GM12865 (cell line): Measurements from ENCODE around the gene UEVLD.

Experiments
- DNase-seq: peaks from one replicate; pipeline ENCODE4 v3.0.0; 2010; ENCODE audit warnings: low read depth
- H3K4me3 ChIP-seq: 2 replicates; pipeline ENCODE4 v1.5.1; 2011; ENCODE audit warnings: mild to moderate bottlenecking, low read depth, low read length, control low read depth
- TF ChIP-seq, protein P1 (sequence below): IDR thresholded peaks from 2 replicates; pipeline ENCODE4 v1.5.1; 2011; ENCODE audit warnings: low read length, control low read depth, low read depth, inconsistent platforms; ENCODE audit not compliant: insufficient read depth; ENCODE audit errors: missing control alignments

The UEVLD gene

DNA sequence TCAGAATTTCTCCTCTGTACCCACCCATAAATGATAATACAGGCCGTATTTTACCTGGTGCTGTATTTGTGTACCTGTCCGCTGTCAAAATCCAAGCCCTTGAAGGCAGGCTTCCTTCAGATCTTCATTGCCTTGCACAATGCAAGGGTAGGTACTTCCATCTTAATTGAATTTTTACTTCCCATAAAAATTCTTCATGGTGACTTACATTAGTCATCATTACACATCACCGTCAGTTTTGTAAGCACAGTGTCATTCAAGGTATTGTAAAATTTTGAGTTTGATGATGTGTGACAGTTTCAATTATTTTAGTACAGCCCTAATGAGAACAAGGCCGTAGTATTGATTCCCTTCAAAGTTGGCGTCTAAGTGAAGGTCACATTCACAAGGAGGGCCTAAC, 61.0 kb downstream of the UEVLD start:
- peak overlapping the region; percentile 89 for H3K4me3 ChIP-seq
- TF ChIP-seq, protein P1, sequence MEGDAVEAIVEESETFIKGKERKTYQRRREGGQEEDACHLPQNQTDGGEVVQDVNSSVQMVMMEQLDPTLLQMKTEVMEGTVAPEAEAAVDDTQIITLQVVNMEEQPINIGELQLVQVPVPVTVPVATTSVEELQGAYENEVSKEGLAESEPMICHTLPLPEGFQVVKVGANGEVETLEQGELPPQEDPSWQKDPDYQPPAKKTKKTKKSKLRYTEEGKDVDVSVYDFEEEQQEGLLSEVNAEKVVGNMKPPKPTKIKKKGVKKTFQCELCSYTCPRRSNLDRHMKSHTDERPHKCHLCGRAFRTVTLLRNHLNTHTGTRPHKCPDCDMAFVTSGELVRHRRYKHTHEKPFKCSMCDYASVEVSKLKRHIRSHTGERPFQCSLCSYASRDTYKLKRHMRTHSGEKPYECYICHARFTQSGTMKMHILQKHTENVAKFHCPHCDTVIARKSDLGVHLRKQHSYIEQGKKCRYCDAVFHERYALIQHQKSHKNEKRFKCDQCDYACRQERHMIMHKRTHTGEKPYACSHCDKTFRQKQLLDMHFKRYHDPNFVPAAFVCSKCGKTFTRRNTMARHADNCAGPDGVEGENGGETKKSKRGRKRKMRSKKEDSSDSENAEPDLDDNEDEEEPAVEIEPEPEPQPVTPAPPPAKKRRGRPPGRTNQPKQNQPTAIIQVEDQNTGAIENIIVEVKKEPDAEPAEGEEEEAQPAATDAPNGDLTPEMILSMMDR = no peak
- peak; percentile 16 for DNase-seq

DNA sequence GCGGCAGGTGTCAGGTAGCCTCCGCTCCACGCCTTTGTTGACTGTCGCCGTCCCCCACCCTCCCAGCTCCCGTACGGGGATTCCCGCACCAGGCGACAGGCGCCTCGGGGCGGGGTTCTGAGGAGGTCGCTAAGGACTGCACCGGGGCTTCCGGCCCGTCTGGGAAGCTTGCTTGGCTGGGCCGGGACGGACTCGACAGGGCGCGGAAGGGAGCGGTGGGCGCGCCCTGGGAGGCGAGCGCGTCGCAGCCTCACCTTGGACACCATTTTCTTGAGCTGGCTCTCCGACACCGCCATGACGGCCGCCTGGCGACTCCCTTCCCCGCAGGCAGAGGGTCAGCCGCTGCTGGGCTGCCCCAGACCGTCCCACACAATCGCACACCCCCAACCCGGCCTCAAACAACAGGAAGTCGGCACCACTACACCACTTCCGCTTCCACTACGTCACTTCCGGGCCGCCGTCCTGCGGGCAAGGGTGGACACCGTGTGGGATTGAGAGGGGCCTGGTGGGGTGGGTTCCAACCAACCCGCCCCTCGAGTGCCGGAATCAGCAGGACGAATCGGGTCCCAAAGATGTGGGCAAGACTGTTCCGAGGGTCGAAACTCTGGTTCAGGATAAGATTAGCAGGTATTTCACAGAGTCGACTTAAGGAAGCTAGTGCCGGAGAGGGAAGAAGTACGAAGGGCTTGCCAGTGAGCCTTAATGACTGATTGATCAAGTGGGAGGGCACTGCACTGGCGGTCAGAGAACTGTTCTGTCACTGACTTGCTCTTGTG, 61.8 kb downstream of the UEVLD start, which contains the start of gene TSG101:
TSS of gene TSG101 (minus strand) at position 422 of the 776 bp plus-strand sequence. CDS start at position 296, 126 bp downstream.
- peak; percentile 95 for DNase-seq
- H3K4me3 ChIP-seq = peak within 1 kb of the TSS; percentile 89
- TF ChIP-seq, protein P1 = no peak

DNA sequence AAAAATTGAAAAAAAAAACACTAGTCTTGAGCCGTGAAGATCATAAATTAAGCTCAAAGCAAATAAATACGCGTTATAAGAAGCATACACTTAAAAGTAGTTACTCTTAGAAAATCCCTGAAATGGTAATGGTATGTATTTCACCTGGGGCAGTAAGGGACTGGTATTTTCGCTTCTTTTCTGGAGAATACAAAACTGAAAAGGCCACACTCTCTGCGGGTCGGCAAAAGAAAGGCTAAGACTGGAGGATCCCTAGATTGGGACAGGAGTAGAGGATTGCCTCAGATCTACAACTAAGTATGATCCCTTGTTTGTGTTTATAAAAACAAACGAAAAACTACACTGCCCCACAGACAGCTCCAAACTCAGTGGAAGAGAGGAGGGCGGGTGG, 62.4 kb downstream of the UEVLD start:
- TF ChIP-seq, protein P1 = no peak
- no peak for DNase-seq
- peak overlapping the region; percentile 89 for H3K4me3 ChIP-seq

DNA sequence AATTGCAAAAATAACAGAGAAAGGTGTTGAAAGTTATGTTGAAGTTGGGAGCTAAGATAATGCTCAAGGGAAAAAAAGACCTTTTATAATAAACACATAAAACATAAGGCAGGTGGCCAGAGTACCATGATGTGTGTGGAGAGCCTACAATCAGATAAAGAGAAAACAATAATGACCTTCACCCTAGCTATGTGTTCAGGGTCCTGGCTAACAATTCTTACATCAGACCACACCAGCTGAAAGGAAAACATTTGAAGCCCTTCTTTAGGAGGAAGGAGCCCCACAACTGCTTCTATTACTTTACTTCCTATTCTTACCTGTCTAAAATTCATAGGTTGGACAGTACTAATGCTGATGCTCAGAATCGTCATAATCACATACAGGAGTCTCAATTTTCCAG, 64.3 kb downstream of the UEVLD start:
- no peak for DNase-seq
- TF ChIP-seq, protein P1 = no peak

DNA sequence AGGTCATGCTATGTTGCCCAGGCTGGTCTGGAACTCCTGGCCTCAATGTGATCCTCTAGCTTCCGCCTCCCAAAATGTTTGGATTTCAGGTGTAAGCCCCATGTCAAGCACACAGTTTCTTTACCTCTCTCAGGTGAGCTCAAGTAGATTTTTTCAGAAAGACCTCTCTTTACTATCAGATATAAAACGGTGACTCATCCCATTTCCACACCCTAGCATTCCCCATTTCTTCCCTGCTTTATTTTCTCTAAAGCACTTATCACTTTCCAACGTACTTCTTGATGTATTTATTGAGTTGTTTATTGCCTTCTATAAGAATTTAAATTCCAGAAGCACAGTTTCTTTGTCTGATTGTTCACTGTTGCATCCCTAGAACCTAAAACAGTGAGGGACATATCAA, 65.5 kb downstream of the UEVLD start:
- TF ChIP-seq, protein P1 = no peak
- no peak for DNase-seq
- no peak overlapping the region for H3K4me3 ChIP-seq

More for the DNA sequence above, 64.3 kb downstream of the UEVLD start:
- H3K4me3 ChIP-seq = no peak overlapping the region

DNA sequence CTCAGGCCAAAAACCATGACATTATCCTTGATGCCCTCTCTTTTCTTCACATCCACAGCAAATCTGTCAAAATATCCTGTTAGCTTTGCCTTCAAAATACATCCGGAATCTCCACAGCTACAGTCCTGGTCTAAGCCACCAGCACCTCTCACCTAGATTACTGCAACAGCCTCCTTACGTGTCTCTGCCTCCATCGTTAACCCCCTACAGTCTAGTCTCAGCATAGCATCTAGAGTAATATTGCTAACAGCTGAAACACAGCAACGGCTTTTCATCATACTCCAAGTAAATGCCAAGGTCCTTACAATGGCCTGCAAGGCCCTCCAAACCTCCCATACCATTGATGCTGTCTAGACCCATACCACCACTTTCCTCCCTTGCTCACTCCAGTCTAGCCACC, 66.1 kb downstream of the UEVLD start:
- H3K4me3 ChIP-seq = no peak overlapping the region
- TF ChIP-seq, protein P1 = peak; percentile 34
- peak; percentile 40 for DNase-seq

DNA sequence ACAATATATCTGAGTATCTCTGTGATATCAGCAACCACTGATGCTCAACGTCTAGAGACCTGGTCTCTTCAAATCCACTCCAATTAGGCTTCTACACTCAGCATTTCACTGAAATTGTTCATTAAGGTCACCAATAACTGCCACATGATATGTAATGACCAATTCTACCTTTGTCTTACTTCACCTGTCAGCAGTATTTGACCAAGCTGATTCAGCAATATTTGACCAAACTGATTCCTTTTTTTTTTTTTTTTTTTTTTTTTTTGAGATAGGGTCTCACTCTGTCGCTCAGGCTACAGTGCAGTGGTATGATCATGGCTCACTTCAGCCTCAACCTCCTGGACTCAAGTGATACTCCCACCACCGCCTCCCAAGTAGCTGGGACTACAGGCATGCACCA, 67.4 kb downstream of the UEVLD start:
- no peak overlapping the region for H3K4me3 ChIP-seq
- no peak for DNase-seq

More for the DNA sequence above, 67.4 kb downstream of the UEVLD start:
- TF ChIP-seq, protein P1 = no peak
